ENCODE data around the gene LGR6.
"Not testable (repeated sequence)": the region's sequence is repeated elsewhere in the genome, so short reads cannot be mapped to it uniquely, and the experiment has no call there.

The LGR6 gene

GRCh38 chr1:202224453-202224852 is 30.9 kb downstream of the LGR6 start:
- DNase-seq = no peak

DNA sequence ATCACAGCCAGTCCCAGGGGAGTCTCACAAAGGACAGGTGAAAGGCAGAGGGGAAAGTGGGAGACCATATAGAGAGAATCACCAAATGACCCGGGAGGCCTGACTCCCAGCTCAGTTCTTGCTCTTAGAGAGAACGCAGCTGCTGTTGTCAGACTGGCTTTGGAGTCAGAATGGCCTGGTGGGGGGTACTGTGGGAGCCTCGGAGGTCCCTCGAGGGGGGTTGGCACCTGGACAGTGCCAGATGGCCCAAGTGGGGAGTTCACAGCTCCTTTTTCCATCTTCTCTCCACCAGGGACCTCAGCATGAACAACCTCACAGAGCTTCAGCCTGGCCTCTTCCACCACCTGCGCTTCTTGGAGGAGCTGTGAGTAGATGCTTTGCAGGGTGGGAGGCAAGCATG is 31.5 kb downstream of the LGR6 start:
- DNase-seq = no peak

GRCh38 chr1:202227053-202227672 is 33.6 kb downstream of the LGR6 start:
- no peak for DNase-seq

DNA sequence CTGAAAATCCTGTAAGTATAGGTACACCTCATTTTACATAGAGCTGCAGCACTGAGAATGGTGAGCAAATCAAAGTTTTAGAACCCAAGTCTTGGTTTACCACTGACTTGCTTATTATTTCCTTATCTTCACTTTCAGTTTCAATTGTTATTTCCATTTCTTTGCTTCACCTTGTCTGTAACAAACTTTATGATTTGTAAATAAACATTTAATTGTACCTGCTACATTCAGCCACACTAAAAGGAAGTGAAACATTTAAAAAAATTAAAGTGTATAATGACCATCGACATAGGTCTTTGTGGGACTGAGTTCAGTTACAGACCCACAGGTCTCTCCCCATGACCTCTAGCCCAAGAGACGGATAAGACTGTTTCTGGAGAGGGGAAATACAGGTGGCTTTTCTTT is 34.4 kb downstream of the LGR6 start:
- DNase-seq = no peak

- DNase-seq = no peak
These were observed 35.0 kb downstream of the LGR6 start for GRCh38 chr1:202228484-202229122.

GRCh38 chr1:202229376-202229775 is 35.8 kb downstream of the LGR6 start:
- DNase-seq = no peak

DNA sequence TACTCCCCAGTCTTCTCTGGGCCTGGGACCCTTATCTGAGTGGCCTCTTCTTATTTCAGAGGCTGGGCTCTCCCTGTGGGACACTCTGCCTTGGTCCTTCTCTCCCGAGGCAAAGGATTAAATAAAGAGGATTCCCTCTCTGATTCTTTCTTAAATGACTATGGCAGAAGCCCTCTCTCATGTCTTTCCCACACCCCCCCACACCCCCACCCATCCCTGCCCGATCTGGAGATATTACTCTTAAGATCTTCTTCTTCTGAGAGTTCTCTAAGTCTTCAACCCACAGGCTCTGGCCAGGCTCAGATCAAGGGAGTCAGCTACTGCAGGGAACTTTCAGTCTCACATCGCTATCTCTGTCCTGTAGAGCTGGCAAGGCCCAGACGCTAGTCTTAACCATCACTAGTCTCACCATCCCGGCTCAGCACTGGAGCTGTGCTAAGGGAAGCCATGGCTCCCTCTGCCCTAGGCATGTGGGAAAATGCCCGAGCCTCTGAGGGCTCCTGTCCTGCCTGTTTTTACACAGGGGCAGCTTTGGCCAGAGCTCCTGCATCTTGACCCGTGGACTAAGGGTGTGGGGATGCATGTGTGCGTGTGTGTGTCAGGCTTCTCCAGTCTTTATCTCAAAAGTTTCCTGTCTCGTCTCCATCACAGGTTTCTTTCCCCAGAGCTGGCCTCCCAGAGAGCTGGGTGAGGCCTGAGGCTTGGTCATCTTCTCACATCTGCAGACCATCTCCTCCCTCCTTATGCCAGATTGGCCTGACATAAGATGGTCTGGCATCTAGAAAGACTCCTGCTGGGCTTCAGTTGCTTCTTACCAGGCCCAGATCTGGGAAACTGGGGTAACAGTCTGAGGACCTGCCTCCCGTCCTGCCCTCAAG is 36.7 kb downstream of the LGR6 start:
- DNase-seq = no peak

- DNase-seq = no peak
These were observed 37.5 kb downstream of the LGR6 start for GRCh38 chr1:202230939-202231645.

GRCh38 chr1:202233171-202233570 is 39.6 kb downstream of the LGR6 start:
- DNase-seq = no peak

DNA sequence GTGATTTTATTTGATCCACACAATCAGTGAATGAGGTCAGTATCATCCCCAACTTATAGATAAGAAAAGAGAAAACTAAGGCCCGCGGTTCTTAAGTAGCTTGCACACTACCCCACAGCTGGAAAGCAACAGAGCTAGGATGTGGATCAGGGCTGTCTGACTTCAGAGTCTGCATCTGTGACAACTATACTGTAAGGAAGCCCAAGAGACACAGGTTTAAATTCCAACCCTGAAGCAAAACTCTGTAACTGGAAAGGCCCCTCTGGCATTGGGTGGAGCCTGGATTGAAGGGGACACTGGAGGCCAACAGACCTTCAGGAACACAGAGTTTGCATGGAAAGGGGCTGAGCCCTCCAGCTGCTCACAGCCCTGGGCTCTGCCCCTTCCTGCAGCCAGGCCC is 40.2 kb downstream of the LGR6 start:
- DNase-seq = no peak

GRCh38 chr1:202234331-202235002 is 40.9 kb downstream of the LGR6 start:
- DNase-seq = no peak

- DNase-seq = no peak
These were observed 41.5 kb downstream of the LGR6 start for GRCh38 chr1:202235003-202235660.

DNA sequence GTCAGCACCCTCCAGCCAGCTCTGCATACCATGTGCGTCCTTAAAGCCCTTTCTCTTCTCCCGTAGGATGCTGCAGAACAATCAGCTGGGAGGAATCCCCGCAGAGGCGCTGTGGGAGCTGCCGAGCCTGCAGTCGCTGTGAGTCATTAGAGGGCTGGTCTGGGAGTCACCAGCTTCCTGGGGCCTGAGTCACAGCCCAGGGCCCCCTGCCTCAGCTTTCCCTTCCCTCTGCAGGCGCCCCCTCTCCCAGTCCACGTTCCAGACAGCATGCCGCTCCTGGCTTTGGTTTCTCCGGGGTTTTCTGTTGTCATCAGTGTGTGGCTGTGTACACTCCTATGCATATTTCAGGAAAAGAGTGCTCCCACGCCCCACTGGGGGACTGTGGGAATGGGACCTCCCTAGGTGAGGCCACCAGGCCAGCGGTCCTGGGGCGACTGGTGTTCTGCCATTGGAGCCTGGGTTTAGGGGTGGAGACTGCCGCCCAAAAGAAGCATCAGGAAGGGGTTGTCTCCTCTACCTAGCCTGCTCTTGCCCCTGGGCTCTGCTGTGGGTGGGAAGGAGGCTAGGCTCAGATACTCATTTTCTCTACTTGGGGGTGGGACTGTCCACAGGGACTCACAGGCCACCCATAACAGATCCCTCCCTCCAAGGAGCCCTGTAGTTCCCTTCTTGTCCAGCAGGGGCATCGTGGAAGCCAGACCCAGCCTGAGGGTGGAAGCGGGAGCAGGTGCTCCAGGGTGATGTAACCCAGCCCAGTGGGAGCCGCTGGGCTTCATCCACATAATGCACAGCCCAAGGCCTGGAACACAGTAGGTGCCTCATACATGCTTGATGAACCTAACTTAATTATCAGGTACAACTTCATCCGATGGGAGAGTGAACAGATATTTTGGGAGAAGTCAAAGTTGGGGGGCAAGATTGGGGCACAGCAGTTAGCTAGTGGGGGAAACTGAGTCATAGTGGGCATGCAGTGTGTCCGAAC is 42.5 kb downstream of the LGR6 start:
- DNase-seq = no peak

DNA sequence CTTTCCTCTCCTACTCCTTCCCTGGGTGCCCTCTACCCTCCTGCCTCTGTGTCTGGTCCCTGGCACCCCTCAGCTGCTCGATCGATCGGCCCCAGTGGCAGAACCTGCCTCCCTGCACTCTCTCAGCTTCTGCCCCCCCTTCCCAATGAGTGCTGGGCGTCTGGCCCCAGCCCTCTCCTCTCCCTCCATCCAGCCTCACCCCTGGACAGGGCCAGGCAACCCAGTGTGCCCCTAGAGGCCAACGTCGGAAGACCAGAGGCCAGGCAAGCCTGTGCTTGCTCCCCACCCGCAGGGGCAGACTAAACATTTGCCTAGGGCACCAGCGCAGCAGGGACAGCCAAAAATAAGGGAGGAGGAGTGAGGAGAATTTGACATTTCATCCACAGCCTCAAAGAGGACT is 43.5 kb downstream of the LGR6 start:
- no peak for DNase-seq

DNA sequence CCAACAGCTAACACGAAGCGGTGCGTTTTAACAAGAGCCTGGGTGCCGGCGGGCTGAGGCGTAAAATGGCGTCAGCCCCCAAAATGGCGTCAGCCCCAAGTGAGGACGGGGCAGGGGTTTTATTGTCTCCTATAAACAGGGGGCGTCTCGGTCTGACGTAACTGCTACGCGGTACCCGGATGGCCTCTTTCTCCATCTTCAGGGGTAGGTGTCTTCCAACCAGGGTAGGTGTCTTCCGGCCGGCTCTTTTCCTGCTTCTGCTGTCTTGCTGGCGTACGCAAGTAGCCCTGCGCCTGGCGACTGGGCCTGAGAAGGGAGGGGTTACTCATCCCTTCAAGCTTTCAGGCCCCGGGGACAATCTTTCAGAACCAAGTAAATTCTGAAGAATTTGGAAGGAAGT is 45.3 kb downstream of the LGR6 start:
- no peak for DNase-seq

- DNase-seq = not testable (repeated sequence)
These were observed 46.6 kb downstream of the LGR6 start for GRCh38 chr1:202240226-202240625.

- no peak for DNase-seq
These were observed 47.4 kb downstream of the LGR6 start for GRCh38 chr1:202240956-202241355.

DNA sequence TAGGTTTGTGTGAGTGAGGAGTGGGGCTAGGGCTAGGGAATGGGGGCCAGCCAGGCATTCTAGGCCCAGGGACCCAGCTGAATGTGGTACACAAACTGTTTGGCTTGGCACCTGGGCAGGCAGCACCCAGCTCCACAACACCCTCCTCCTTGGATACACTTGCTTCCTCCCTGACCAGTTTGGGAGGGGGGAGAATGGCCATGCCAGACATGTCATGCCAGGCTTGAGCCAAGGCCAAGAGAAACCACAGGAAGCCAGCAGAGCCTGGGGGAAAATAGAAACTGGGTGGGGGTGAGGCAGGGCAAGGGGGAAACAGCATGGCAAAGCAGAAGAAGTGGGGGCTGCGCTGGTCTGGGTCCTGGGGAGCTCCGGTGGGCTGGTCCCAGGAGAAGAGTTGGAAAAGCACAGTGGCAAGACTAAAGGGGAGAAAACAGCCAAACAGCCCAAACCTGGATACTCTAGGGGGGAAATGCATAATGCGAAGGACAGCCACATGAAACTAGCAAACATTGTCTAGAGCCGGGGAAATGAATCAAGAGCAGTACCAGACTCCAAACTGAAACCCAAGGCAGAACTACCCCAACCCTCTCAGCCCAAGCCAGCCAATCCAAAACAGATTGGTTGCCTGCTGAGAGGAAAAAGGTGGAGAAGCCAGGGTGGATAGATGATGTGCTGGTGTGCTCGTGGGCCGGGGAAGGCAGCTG is 47.9 kb downstream of the LGR6 start:
- no peak for DNase-seq

DNA sequence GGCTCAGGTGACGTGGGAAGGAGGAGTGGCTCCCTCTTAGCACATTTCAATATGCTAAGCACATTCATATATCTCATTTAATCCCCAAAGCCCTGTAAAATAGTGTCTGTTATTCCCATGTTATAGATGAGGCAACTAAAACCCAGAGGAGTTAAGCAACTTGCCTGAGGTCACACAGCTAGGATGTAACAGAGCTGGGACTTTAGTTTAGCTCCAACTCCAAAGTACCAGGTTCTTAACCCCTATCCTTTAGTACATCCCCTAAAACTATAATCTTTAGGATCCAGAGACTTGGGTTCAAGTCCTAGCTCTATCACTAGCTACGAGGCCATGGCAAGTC is 48.5 kb downstream of the LGR6 start:
- no peak for DNase-seq

DNA sequence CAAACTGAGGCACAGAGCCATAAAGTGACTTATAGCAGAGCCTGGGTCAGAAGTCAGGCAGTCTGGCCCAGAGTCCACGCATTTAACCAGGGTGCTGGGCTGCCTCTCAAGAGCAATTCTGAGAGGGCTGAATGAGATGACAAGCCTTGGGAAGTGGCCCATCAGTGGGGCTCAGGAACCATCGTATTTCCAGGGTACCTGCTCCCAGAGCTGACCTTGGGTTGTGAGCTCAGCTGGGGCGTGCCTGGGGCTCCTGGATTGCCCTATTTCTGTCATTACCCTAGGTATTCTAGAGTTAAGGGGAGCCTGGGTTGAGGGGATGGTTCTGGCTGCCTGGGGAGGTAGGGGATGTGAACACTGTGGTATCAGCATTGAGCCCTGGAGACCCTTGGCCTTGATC is 49.4 kb downstream of the LGR6 start:
- DNase-seq = no peak
